Stimulated activated CD8-positive, alpha-beta memory T cell treated with anti-CD3 and anti-CD28 coated beads, Interleukin-15, amount 100 ng/mL, for 24 hours (primary cell): ENCODE measurements around the gene ACOT7.

ENCODE experiments used
- DNase-seq: peaks from one replicate; pipeline ENCODE4 v3.0.0-alpha.2; 2020; ENCODE audit warnings: low read depth

ACOT7 gene

DNA sequence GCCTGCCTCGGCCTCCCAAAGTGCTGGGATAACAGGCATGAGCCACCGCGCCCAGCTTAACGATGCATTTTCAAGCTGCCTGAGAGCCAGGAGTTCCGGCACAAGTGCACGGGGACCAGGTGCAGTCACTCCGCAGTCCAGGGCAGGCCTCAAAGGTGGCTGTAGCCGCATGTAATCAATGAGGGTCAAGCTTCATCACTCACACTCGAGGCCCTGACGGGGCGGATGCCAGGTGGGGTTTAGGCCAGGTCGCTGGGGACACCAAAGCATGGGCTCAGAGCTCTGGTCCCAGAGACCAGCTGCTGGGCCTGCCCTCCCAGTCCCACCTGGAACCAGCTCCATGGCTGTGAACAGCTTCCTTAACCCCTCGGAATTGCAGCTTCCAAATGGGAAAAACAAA lies 106.5 kb downstream of the ACOT7 start:
- DNase-seq = no peak

GRCh38 chr1:6286266-6286665 lies 107.3 kb downstream of the ACOT7 start:
- no peak for DNase-seq

- no peak for DNase-seq
Measured at GRCh38 chr1:6285336-6285735, 108.2 kb downstream of the ACOT7 start.

- DNase-seq = no peak
Measured at GRCh38 chr1:6282577-6283270, 110.8 kb downstream of the ACOT7 start.

- DNase-seq = no peak
Measured at GRCh38 chr1:6281511-6282402, 111.8 kb downstream of the ACOT7 start.

GRCh38 chr1:6280761-6281451 lies 112.7 kb downstream of the ACOT7 start:
- no peak for DNase-seq

- no peak for DNase-seq
Measured at GRCh38 chr1:6279613-6280383, 113.8 kb downstream of the ACOT7 start.

DNA sequence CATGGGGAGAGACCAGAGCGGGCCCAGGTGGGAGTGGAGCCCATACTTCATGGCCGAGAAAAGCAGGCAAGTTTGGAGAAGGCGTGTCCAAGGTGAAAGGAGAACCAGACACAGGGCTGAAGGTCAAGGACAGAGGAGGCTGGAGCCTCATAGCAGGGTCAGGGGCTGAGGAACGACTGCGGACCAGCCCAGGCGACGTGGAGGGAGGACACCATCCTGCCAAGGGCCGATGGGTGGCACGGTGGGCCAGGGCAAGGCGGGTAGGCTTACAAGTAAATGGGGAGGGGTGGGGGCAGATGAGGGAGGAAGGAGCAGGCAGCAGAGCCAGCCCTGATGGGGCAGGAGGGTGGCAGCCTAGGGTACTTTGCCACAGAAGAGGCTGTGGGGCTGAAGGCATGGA lies 114.5 kb downstream of the ACOT7 start:
- DNase-seq = no peak

DNA sequence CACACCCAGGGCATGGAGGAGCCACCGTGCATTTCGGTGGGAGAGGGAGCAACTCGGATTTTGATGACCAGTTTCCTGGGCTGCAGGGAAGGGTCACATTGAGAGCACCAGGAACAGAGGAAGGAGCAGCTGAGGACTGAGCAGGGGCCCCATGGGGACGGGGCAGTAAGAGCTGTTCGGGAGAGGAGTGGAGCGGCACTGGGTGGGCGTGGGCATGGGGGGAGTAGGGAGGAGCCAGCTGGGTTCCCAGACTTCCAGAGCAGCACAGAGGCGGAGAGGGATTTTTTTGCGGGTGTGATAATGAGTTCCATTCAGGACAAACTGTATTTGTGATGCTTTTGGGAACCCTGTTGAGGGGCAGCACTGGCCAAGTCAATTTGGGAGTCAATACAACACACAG lies 115.3 kb downstream of the ACOT7 start:
- DNase-seq = no peak

- no peak for DNase-seq
Measured at GRCh38 chr1:6276811-6277555, 116.6 kb downstream of the ACOT7 start.

DNA sequence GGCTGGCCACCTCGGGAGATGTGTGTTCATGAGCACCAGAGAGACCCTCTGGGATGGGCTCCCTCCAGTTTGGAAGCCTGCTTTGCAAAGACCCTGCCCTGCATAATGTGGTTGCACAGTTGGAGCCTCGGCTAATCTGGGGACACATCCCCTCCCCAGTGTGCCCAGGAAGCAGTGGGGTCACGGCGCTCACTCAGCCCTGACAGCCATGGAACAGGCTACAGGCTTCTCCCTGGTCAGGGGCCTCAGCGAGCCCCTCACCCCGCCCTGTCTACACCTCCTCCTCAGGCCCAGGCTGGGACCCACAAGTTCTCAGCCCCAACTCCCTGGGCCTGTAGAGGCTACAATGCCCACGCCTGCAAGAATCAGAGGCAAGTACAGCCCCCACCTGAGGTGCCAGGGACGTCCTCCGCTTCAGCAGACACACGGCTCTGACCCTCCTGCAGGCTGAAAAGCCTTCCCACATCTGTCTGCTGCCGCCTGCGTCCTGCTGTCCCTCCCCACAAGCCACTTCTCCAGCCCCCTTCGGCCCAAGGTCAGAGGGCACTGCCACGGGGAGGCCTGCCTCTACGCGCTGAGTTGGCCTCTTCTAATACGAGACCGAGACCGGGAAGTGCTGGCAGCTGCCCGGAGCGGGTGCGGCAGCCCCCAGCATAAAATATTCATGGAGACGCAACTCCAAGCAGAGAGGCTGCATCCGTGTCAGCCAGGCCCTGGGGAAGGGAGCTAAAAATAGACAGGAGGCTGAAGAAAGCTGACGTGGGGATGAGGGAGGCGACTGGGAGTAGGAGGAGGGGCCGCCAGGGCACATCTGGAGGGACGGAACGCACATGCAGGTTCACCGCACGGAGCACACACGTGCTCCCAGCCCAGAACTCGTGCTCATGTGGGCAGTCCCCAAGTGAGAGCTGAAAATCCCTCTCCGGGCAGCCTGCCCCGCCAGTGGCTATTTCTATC lies 117.5 kb downstream of the ACOT7 start:
- no peak for DNase-seq

DNA sequence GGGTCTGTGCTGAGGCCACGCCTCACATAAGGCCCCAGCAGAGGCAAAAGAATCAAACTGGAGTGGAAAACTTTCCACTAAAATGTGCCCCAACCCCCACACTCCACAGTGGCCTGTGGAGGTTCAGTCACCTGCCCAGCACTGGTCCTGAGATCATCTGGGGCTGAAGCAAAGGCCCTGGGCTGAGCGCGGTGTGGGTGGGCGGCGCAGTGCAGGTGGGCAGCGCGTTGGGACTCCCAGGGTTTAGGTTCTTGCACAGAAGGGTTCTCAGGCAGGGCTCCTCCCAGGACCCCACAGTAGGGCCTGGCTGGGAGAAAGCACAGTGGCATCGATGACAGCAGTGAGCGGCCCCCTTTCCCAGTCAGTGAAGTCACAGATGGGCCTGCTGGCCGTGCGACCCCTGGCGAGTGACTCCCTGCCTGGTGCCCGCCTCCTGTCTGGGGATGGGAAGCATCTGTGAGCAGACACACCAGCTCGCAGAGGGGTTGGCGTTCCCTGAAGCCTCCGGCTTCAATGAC lies 118.9 kb downstream of the ACOT7 start:
- no peak for DNase-seq

DNA sequence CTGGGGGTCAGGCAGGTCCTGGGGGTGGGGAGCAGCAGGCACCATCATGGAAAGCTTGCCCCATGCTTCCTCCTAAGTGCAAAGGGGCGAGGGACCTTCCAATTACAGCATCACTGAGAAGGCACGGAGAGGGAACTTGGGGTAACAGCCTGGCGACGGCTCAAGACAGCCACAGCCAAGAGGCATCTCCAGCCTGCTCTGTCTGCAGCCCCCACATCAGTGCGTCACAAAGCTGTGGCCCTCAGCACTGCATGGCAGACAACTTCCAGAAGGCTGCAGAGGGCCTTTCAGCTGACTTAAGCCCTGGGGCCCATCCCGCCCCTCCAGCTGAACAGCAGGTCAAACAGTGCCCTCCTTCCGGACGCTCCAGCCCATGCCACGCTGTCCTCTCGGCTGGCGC lies 119.5 kb downstream of the ACOT7 start:
- no peak for DNase-seq

DNA sequence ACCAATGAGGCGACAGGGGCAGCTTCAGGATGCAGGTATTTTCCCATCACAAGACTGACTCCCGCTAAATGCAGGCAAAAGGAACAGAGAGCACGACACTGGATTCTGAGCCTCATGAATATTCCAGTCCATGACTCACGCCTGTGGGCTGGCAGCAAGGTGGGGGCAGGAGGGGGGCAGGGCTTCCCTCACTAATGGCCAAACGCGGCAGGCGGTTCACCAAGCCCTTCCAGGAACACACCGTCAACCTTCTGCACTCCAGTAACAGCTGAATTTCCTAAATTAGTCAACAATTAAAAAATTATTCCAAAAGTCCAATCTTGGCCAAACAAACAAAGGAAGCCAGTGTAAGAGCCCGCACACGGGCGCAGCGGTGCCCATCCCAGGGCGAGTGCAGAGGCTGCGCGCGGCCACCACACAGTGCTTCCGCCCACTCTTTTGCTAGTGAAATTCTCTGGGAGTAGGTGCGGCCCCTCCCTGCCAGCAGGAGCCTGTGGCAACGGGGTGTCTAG lies 120.1 kb downstream of the ACOT7 start:
- no peak for DNase-seq

GRCh38 chr1:6272868-6273267 lies 120.7 kb downstream of the ACOT7 start:
- no peak for DNase-seq

- DNase-seq = no peak
Measured at GRCh38 chr1:6272452-6272851, 121.1 kb downstream of the ACOT7 start.

DNA sequence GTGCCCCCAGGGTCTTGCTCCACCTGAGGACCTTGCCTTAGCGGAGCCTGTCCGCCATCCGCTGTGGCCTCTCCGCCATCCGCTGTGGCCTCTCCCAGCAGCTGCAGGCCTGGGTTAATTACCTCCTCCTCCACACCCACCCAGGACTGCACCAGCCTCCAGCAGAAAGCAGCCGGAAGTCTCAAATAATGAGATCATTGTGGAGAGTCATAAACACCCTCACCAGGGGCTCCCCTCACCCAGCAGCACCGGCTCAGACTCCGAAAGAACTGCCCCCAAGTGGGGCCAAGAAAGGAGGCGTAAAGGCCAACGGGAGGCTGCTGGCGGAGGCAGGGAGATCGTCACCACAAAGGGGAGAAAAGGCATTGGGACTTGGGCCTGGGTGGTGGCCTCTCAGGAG lies 122.0 kb downstream of the ACOT7 start:
- no peak for DNase-seq

- DNase-seq = no peak
Measured at GRCh38 chr1:6271006-6271405, 122.6 kb downstream of the ACOT7 start.

- DNase-seq = no peak
Measured at GRCh38 chr1:6270401-6270800, 123.2 kb downstream of the ACOT7 start.
